HepG2 (cell line): ENCODE data around the gene INSR. TPM values are rescaled to one million over a fixed set of nuclear protein-coding genes. Genes with fewer than 3 reads are reported as not detected.

Experiments
- EEA1 ChIP-seq: sonication (generic); formaldehyde crosslinking; IDR thresholded peaks from 2 replicates; pipeline ENCODE4 v1.5.1; 2020; ENCODE audit warnings: mild to moderate bottlenecking, missing genetic modification reagents, borderline replicate concordance
- HIVEP1 ChIP-seq: sonication (generic); formaldehyde crosslinking; IDR thresholded peaks from 2 replicates; pipeline ENCODE4 v1.4.0; 2020; ENCODE audit warnings: mild to moderate bottlenecking, missing genetic modification reagents
- NFE2L2 ChIP-seq: fragments of 150-350 bp; IDR thresholded peaks from 2 replicates; pipeline ENCODE4 v1.6.1; 2014; ENCODE audit warnings: low read length
- NFYC ChIP-seq: IDR thresholded peaks from 2 replicates; pipeline ENCODE4 v1.6.1; 2016; ENCODE audit warnings: missing genetic modification reagents, missing compliant biosample characterization
- PPARG ChIP-seq: conservative IDR thresholded peaks from 2 replicates; pipeline ENCODE4 v1.6.1; 2016; ENCODE audit warnings: missing biosample characterization, missing genetic modification reagents
- TIGD3 ChIP-seq: sonication (generic); formaldehyde crosslinking; IDR thresholded peaks from 2 replicates; pipeline ENCODE4 v1.5.1; 2020; ENCODE audit warnings: mild to moderate bottlenecking, missing genetic modification reagents, borderline replicate concordance
- WIZ ChIP-seq: sonication (generic); formaldehyde crosslinking; IDR thresholded peaks from 2 replicates; pipeline ENCODE4 v1.5.1; 2020; ENCODE audit warnings: mild to moderate bottlenecking, missing genetic modification reagents
- ZNF124 ChIP-seq: sonication (generic); formaldehyde crosslinking; IDR thresholded peaks from 2 replicates; pipeline ENCODE4 v1.4.0; 2020; ENCODE audit warnings: missing genetic modification reagents
- ZNF136 ChIP-seq: sonication (generic); formaldehyde crosslinking; IDR thresholded peaks from 2 replicates; pipeline ENCODE4 v1.8.1; 2022; ENCODE audit warnings: low read depth, mild to moderate bottlenecking, moderate library complexity, missing genetic modification reagents
- ZNF296 ChIP-seq: sonication (generic); formaldehyde crosslinking; conservative IDR thresholded peaks from 2 replicates; pipeline ENCODE4 v1.5.0; 2020; ENCODE audit warnings: mild to moderate bottlenecking, missing genetic modification reagents
- ZNF496 ChIP-seq: sonication (generic); formaldehyde crosslinking; IDR thresholded peaks from 2 replicates; pipeline ENCODE4 v1.8.1; 2023; ENCODE audit warnings: mild to moderate bottlenecking, moderate library complexity, missing genetic modification reagents; ENCODE audit not compliant: insufficient replicate concordance
- ZNF567 ChIP-seq: sonication (generic); formaldehyde crosslinking; IDR thresholded peaks from 2 replicates; pipeline ENCODE4 v1.8.1; 2023; ENCODE audit warnings: mild to moderate bottlenecking, missing genetic modification reagents, borderline replicate concordance
- ZSCAN25 ChIP-seq: sonication (generic); formaldehyde crosslinking; IDR thresholded peaks from 2 replicates; pipeline ENCODE4 v1.8.0; 2022; ENCODE audit warnings: mild to moderate bottlenecking, missing genetic modification reagents
- polyA plus RNA-seq, 8 experiments: library from polyadenylated mRNA; depleted of rRNA in 3 of 8; stranded (reverse) in 7 of 8; unstranded in 1 of 8; fragments of >200 nt; fragmentation: Illumina TruSeq in 4 of 8; extraction: Trizol in 4 of 8; gene quantifications; 2 replicates each; pipeline versions ENCODE4 v1.2.1 to v1.2.3, GENCODE V29; 2011 to 2016; ENCODE audit warnings: low read depth in 4 of 8, missing spikeins in 1 of 8, mixed read lengths in 1 of 8; ENCODE audit not compliant: insufficient read depth in 1 of 8
- total RNA-seq, 5 experiments: library from RNA; depleted of rRNA; stranded (reverse); fragments of >200 nt; fragmentation: Illumina TruSeq; extraction: Trizol; gene quantifications; 2 replicates each; pipeline ENCODE4 v1.2.3, GENCODE V29; 2016; ENCODE audit warnings: low read depth in 1 of 5
- TF ChIP-seq, protein P1 (sequence below): sonication (generic); formaldehyde crosslinking; IDR thresholded peaks from 2 replicates; pipeline ENCODE4 v1.4.0; 2020; ENCODE audit warnings: low read depth, mild to moderate bottlenecking, missing genetic modification reagents
- TF ChIP-seq, protein P2 (sequence below), 2 experiments: fragments of 450-650 bp in 1 of 2; sonication (generic) in 1 of 2; formaldehyde crosslinking in 1 of 2; IDR thresholded peaks; 2 replicates each; pipeline versions ENCODE4 v1.6.1 to v1.8.0; 2016 to 2022; ENCODE audit warnings: antibody characterized with exemption in 1 of 2, mild to moderate bottlenecking in 1 of 2, missing genetic modification reagents in 1 of 2

The INSR gene
- total and polyA plus RNA-seq, 2 of the 13 experiments (the other 11 are each of a cell fraction or from before 2014, with no cell fraction given), result 24.2 to 29.8 TPM

- no peak for TF ChIP-seq ZNF136
- TF ChIP-seq ZNF296 (CRISPR knock-in tag), result no peak
- TF ChIP-seq ZNF567 (CRISPR knock-in tag), result no peak
- TF ChIP-seq ZSCAN25 (CRISPR knock-in tag), result no peak
- TF ChIP-seq, protein P1, sequence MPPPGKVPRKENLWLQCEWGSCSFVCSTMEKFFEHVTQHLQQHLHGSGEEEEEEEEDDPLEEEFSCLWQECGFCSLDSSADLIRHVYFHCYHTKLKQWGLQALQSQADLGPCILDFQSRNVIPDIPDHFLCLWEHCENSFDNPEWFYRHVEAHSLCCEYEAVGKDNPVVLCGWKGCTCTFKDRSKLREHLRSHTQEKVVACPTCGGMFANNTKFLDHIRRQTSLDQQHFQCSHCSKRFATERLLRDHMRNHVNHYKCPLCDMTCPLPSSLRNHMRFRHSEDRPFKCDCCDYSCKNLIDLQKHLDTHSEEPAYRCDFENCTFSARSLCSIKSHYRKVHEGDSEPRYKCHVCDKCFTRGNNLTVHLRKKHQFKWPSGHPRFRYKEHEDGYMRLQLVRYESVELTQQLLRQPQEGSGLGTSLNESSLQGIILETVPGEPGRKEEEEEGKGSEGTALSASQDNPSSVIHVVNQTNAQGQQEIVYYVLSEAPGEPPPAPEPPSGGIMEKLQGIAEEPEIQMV (CRISPR knock-in tag), result no peak
- no peak for TF ChIP-seq EEA1 (CRISPR knock-in tag)
- no peak for TF ChIP-seq NFE2L2
- no peak for TF ChIP-seq WIZ (CRISPR knock-in tag)
- TF ChIP-seq NFYC (CRISPR knock-in tag), result no peak; the same call in 1 of the 2 replicates
- no peak; the same call in 1 of the 2 replicates for TF ChIP-seq ZNF124
- TF ChIP-seq, protein P2, sequence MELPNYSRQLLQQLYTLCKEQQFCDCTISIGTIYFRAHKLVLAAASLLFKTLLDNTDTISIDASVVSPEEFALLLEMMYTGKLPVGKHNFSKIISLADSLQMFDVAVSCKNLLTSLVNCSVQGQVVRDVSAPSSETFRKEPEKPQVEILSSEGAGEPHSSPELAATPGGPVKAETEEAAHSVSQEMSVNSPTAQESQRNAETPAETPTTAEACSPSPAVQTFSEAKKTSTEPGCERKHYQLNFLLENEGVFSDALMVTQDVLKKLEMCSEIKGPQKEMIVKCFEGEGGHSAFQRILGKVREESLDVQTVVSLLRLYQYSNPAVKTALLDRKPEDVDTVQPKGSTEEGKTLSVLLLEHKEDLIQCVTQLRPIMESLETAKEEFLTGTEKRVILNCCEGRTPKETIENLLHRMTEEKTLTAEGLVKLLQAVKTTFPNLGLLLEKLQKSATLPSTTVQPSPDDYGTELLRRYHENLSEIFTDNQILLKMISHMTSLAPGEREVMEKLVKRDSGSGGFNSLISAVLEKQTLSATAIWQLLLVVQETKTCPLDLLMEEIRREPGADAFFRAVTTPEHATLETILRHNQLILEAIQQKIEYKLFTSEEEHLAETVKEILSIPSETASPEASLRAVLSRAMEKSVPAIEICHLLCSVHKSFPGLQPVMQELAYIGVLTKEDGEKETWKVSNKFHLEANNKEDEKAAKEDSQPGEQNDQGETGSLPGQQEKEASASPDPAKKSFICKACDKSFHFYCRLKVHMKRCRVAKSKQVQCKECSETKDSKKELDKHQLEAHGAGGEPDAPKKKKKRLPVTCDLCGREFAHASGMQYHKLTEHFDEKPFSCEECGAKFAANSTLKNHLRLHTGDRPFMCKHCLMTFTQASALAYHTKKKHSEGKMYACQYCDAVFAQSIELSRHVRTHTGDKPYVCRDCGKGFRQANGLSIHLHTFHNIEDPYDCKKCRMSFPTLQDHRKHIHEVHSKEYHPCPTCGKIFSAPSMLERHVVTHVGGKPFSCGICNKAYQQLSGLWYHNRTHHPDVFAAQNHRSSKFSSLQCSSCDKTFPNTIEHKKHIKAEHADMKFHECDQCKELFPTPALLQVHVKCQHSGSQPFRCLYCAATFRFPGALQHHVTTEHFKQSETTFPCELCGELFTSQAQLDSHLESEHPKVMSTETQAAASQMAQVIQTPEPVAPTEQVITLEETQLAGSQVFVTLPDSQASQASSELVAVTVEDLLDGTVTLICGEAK (IDR thresholded peaks at IDR 0.05), result no peak
- TF ChIP-seq, protein P2 (CRISPR knock-in tag; IDR thresholded peaks at IDR 0.05), result no peak
- no peak for TF ChIP-seq HIVEP1 (CRISPR knock-in tag)
- no peak for TF ChIP-seq TIGD3 (CRISPR knock-in tag)
- TF ChIP-seq ZNF496 (CRISPR knock-in tag), result no peak
- TF ChIP-seq PPARG (CRISPR knock-in tag), result no peak
These were observed 47.0 kb upstream of the INSR start (continued) for GRCh38 chr19:7340959-7341837.
